Right renal pelvis (tissue), 4 donors: Measurements from ENCODE around the gene HBG2. TPM values are rescaled to one million over a fixed set of nuclear protein-coding genes. Genes with fewer than 3 reads are reported as not detected.
"Not testable (repeated sequence)": the region's sequence is repeated elsewhere in the genome, so short reads cannot be mapped to it uniquely, and the experiment has no call there.

Experiments used
- DNase-seq, 4 donors: peaks; one replicate each; pipeline ENCODE4 v3.0.0-alpha.2; 2013; ENCODE audit warnings: low read depth in 4 of 4, low spot score in 3 of 4, missing footprints in 1 of 4
- polyA plus RNA-seq, 4 donors: library from polyadenylated mRNA; unstranded; fragments of 120-200 nt; gene quantifications; one replicate each; pipeline ENCODE4 v1.2.1, GENCODE V29; 2013; ENCODE audit not compliant: insufficient read length in 4 of 4

Gene HBG2
- polyA plus RNA-seq, 4 donors = 1,916 to 2,998 (median 2,577) TPM

GRCh38 chr11:5283086-5283485, 28.5 kb upstream of the HBG2 start:
- no peak for DNase-seq

GRCh38 chr11:5282628-5283027, 28.0 kb upstream of the HBG2 start:
- no peak for DNase-seq

- DNase-seq = no peak
Observed at GRCh38 chr11:5281596-5281995, 27.0 kb upstream of the HBG2 start.

- DNase-seq = no peak
Observed at GRCh38 chr11:5280582-5281102, 26.1 kb upstream of the HBG2 start.

- DNase-seq = no peak
Observed at GRCh38 chr11:5279471-5280090, 25.0 kb upstream of the HBG2 start.

GRCh38 chr11:5277807-5278382, 23.3 kb upstream of the HBG2 start:
- no peak for DNase-seq

- no peak for DNase-seq
Observed at GRCh38 chr11:5276697-5277096, 22.1 kb upstream of the HBG2 start.

GRCh38 chr11:5275369-5276110, 21.0 kb upstream of the HBG2 start:
- DNase-seq = no peak

- DNase-seq = no peak
Observed at GRCh38 chr11:5274395-5274794, 19.8 kb upstream of the HBG2 start.

- no peak for DNase-seq
Observed at GRCh38 chr11:5272395-5273017, 17.9 kb upstream of the HBG2 start.

- DNase-seq = no peak
Observed at GRCh38 chr11:5269715-5270147, 15.2 kb upstream of the HBG2 start, which contains the start of gene HBE1. HBE1 (minus strand) TSS chr11:5269945; CDS start chr11:5269890, 55 bp downstream.

- no peak for DNase-seq
Observed at GRCh38 chr11:5267033-5267563, 12.5 kb upstream of the HBG2 start.

GRCh38 chr11:5266609-5267008, 12.0 kb upstream of the HBG2 start:
- DNase-seq = no peak

GRCh38 chr11:5265832-5266231, 11.3 kb upstream of the HBG2 start:
- DNase-seq = no peak

- no peak for DNase-seq
Observed at GRCh38 chr11:5258543-5259262, 4.1 kb upstream of the HBG2 start.

GRCh38 chr11:5257296-5257695, 2.7 kb upstream of the HBG2 start:
- DNase-seq = no peak

GRCh38 chr11:5254023-5254422, 558 bp downstream of the HBG2 start:
- not testable (repeated sequence) for DNase-seq

GRCh38 chr11:5253440-5253839, 1.1 kb downstream of the HBG2 start:
- DNase-seq = not testable (repeated sequence)

- no peak for DNase-seq
Observed at GRCh38 chr11:5252919-5253265, 1.7 kb downstream of the HBG2 start.

GRCh38 chr11:5252192-5252918, 2.2 kb downstream of the HBG2 start:
- DNase-seq = no peak
